ENCODE results near the gene RPLP1. TPM values are rescaled to one million over a fixed set of nuclear protein-coding genes. Genes with fewer than 3 reads are reported as not detected.

The RPLP1 gene
- total RNA-seq, 1 donor from 2014 or later = 1,633 TPM

GRCh38 chr15:69463182-69463756, 10.7 kb downstream of the RPLP1 start:
- peaks cover 9% of the 10 kb centered on the region for H3K36me3 Mint-ChIP-seq (ENCODE audit: low read depth)
- peak overlapping the region; percentile 70 for H3K27ac Mint-ChIP-seq
- intact Hi-C loops (cut with micrococcal nuclease) = loop anchor here (2.0 kb wide), 1 partner anchor 48 kb away; the partner anchor contains the start of gene KIF23
- peak overlapping the region; percentile 86 for H3K4me3 Mint-ChIP-seq
- H3K4me1 Mint-ChIP-seq (ENCODE audit: low read depth) = peaks cover 26% of the 10 kb centered on the region
- DNase-seq (ENCODE audit: low spot score) = no peak
- H3K9me3 Mint-ChIP-seq = no peaks in the 10 kb centered on the region
- peaks cover 7% of the 10 kb centered on the region for H3K27me3 Mint-ChIP-seq (ENCODE audit: insufficient read depth)

- peaks cover 41% of the 10 kb centered on the region for H3K4me1 Mint-ChIP-seq (ENCODE audit: low read depth)
- peaks cover 10% of the 10 kb centered on the region for H3K27me3 Mint-ChIP-seq (ENCODE audit: insufficient read depth)
- H3K9me3 Mint-ChIP-seq = no peaks in the 10 kb centered on the region
- DNase-seq (ENCODE audit: low spot score) = no peak
- no peak overlapping the region for H3K27ac Mint-ChIP-seq
- intact Hi-C loops (cut with micrococcal nuclease) = no loop called here
- peaks cover 3% of the 10 kb centered on the region for H3K36me3 Mint-ChIP-seq (ENCODE audit: low read depth)
- no peak overlapping the region for H3K4me3 Mint-ChIP-seq
Measured at GRCh38 chr15:69465253-69465652, 12.6 kb downstream of the RPLP1 start.

GRCh38 chr15:69466733-69467132, 14.1 kb downstream of the RPLP1 start:
- peaks cover 37% of the 10 kb centered on the region for H3K4me1 Mint-ChIP-seq (ENCODE audit: low read depth)
- H3K4me3 Mint-ChIP-seq = no peak overlapping the region

GRCh38 chr15:69467636-69468035, 15.0 kb downstream of the RPLP1 start:
- H3K4me3 Mint-ChIP-seq = no peak overlapping the region

More at GRCh38 chr15:69466733-69467132, 14.1 kb downstream of the RPLP1 start:
- H3K27me3 Mint-ChIP-seq (ENCODE audit: insufficient read depth) = peaks cover 10% of the 10 kb centered on the region
- no peak for DNase-seq (ENCODE audit: low spot score)
- intact Hi-C loops (cut with micrococcal nuclease) = loop anchor here (1.0 kb wide), 1 partner anchor 407 kb away; no protein-coding TSS in a partner anchor
- peaks cover 3% of the 10 kb centered on the region for H3K36me3 Mint-ChIP-seq (ENCODE audit: low read depth)
- H3K27ac Mint-ChIP-seq = no peak overlapping the region
- no peaks in the 10 kb centered on the region for H3K9me3 Mint-ChIP-seq

GRCh38 chr15:69468241-69469121, 15.9 kb downstream of the RPLP1 start:
- intact Hi-C loops (cut with micrococcal nuclease) = loop anchor here (1.0 to 2.0 kb wide), 5 partner anchors 16 to 1018 kb away; partner anchors contain the start of gene RPLP1
- Mint-ChIP-seq H3K27ac (peak overlapping the region; percentile 90), H3K9me3 (no peaks in the 10 kb centered on the region), H3K27me3 (ENCODE audit: insufficient read depth) (peaks cover 13% of the 10 kb centered on the region), H3K36me3 (ENCODE audit: low read depth) (no peaks in the 10 kb centered on the region), H3K4me3 (peak overlapping the region; percentile 61), H3K4me1 (ENCODE audit: low read depth) (peaks cover 24% of the 10 kb centered on the region)
- peak; percentile 75 for DNase-seq (ENCODE audit: low spot score)

More at GRCh38 chr15:69467636-69468035, 15.0 kb downstream of the RPLP1 start:
- Mint-ChIP-seq H3K9me3 (no peaks in the 10 kb centered on the region), H3K27me3 (ENCODE audit: insufficient read depth) (peaks cover 13% of the 10 kb centered on the region), H3K4me1 (ENCODE audit: low read depth) (peaks cover 31% of the 10 kb centered on the region), H3K27ac (no peak overlapping the region), H3K36me3 (ENCODE audit: low read depth) (no peaks in the 10 kb centered on the region)
- intact Hi-C loops (cut with micrococcal nuclease) = loop anchor here (1.0 to 2.0 kb wide), 5 partner anchors 15 to 1019 kb away; partner anchors contain the start of gene RPLP1
- no peak for DNase-seq (ENCODE audit: low spot score)

- Mint-ChIP-seq H3K4me1 (ENCODE audit: low read depth) (peaks cover 20% of the 10 kb centered on the region), H3K27me3 (ENCODE audit: insufficient read depth) (peaks cover 14% of the 10 kb centered on the region), H3K27ac (peak overlapping the region; percentile 90), H3K4me3 (no peak overlapping the region), H3K36me3 (ENCODE audit: low read depth) (no peaks in the 10 kb centered on the region), H3K9me3 (no peaks in the 10 kb centered on the region)
- no peak for DNase-seq (ENCODE audit: low spot score)
- intact Hi-C loops (cut with micrococcal nuclease) = loop anchor here (2.0 to 10.0 kb wide), 4 partner anchors 17 to 1255 kb away; partner anchors contain the start of gene RPLP1
Measured at GRCh38 chr15:69469467-69470201, 17.0 kb downstream of the RPLP1 start.

GRCh38 chr15:69472046-69472445, 19.4 kb downstream of the RPLP1 start:
- no peaks in the 10 kb centered on the region for H3K9me3 Mint-ChIP-seq
- intact Hi-C loops (cut with micrococcal nuclease) = loop anchor here (10.0 kb wide), 2 partner anchors 103 to 1253 kb away; no protein-coding TSS in a partner anchor
- H3K27ac Mint-ChIP-seq = no peak overlapping the region
- no peak overlapping the region for H3K4me3 Mint-ChIP-seq
- H3K36me3 Mint-ChIP-seq (ENCODE audit: low read depth) = no peaks in the 10 kb centered on the region
- peaks cover 20% of the 10 kb centered on the region for H3K4me1 Mint-ChIP-seq (ENCODE audit: low read depth)
- peaks cover 16% of the 10 kb centered on the region for H3K27me3 Mint-ChIP-seq (ENCODE audit: insufficient read depth)
- DNase-seq (ENCODE audit: low spot score) = no peak

- no peaks in the 10 kb centered on the region for H3K36me3 Mint-ChIP-seq (ENCODE audit: low read depth)
- peaks cover 16% of the 10 kb centered on the region for H3K27me3 Mint-ChIP-seq (ENCODE audit: insufficient read depth)
- DNase-seq (ENCODE audit: low spot score) = no peak
- peaks cover 20% of the 10 kb centered on the region for H3K4me1 Mint-ChIP-seq (ENCODE audit: low read depth)
- no peak overlapping the region for H3K27ac Mint-ChIP-seq
- no peaks in the 10 kb centered on the region for H3K9me3 Mint-ChIP-seq
- intact Hi-C loops (cut with micrococcal nuclease) = loop anchor here (10.0 kb wide), 2 partner anchors 102 to 1252 kb away; no protein-coding TSS in a partner anchor
- H3K4me3 Mint-ChIP-seq = no peak overlapping the region
Measured at GRCh38 chr15:69472562-69472961, 19.9 kb downstream of the RPLP1 start.

- Mint-ChIP-seq H3K4me3 (no peak overlapping the region), H3K9me3 (no peaks in the 10 kb centered on the region), H3K36me3 (ENCODE audit: low read depth) (no peaks in the 10 kb centered on the region), H3K4me1 (ENCODE audit: low read depth) (peaks cover 4% of the 10 kb centered on the region), H3K27ac (no peak overlapping the region), H3K27me3 (ENCODE audit: insufficient read depth) (peaks cover 17% of the 10 kb centered on the region)
- intact Hi-C loops (cut with micrococcal nuclease) = loop anchor here (10.0 kb wide), 2 partner anchors 101 to 1251 kb away; no protein-coding TSS in a partner anchor
- no peak for DNase-seq (ENCODE audit: low spot score)
Measured at GRCh38 chr15:69474291-69474690, 21.7 kb downstream of the RPLP1 start.

GRCh38 chr15:69474846-69475455, 22.3 kb downstream of the RPLP1 start:
- Mint-ChIP-seq H3K4me3 (no peak overlapping the region), H3K27me3 (ENCODE audit: insufficient read depth) (peaks cover 23% of the 10 kb centered on the region), H3K27ac (no peak overlapping the region), H3K9me3 (peaks cover 6% of the 10 kb centered on the region), H3K4me1 (ENCODE audit: low read depth) (no peaks in the 10 kb centered on the region), H3K36me3 (ENCODE audit: low read depth) (no peaks in the 10 kb centered on the region)
- no peak for DNase-seq (ENCODE audit: low spot score)
- intact Hi-C loops (cut with micrococcal nuclease) = loop anchor here (1.0 to 10.0 kb wide), 7 partner anchors 100 to 1967 kb away; no protein-coding TSS in a partner anchor

- intact Hi-C loops (cut with micrococcal nuclease) = loop anchor here (1.0 to 10.0 kb wide), 7 partner anchors 99 to 1966 kb away; no protein-coding TSS in a partner anchor
- no peak overlapping the region for H3K4me3 Mint-ChIP-seq
- no peaks in the 10 kb centered on the region for H3K4me1 Mint-ChIP-seq (ENCODE audit: low read depth)
- no peak overlapping the region for H3K27ac Mint-ChIP-seq
- H3K9me3 Mint-ChIP-seq = peaks cover 11% of the 10 kb centered on the region
- peaks cover 23% of the 10 kb centered on the region for H3K27me3 Mint-ChIP-seq (ENCODE audit: insufficient read depth)
- H3K36me3 Mint-ChIP-seq (ENCODE audit: low read depth) = no peaks in the 10 kb centered on the region
- DNase-seq (ENCODE audit: low spot score) = peak; percentile 55
Measured at GRCh38 chr15:69475769-69476358, 23.2 kb downstream of the RPLP1 start.
